Stimulated activated CD8-positive, alpha-beta memory T cell treated with anti-CD3 and anti-CD28 coated beads, Interleukin-2, amount 100 ng/mL, for 1 hour (primary cell): ENCODE data around the gene GADD45B.

ENCODE experiments used
- DNase-seq, 2 donors: peaks; one replicate each; pipeline ENCODE4 v3.0.0-alpha.2; 2020; ENCODE audit warnings: low read depth in 2 of 2

The GADD45B gene, protein sequence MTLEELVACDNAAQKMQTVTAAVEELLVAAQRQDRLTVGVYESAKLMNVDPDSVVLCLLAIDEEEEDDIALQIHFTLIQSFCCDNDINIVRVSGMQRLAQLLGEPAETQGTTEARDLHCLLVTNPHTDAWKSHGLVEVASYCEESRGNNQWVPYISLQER

DNA sequence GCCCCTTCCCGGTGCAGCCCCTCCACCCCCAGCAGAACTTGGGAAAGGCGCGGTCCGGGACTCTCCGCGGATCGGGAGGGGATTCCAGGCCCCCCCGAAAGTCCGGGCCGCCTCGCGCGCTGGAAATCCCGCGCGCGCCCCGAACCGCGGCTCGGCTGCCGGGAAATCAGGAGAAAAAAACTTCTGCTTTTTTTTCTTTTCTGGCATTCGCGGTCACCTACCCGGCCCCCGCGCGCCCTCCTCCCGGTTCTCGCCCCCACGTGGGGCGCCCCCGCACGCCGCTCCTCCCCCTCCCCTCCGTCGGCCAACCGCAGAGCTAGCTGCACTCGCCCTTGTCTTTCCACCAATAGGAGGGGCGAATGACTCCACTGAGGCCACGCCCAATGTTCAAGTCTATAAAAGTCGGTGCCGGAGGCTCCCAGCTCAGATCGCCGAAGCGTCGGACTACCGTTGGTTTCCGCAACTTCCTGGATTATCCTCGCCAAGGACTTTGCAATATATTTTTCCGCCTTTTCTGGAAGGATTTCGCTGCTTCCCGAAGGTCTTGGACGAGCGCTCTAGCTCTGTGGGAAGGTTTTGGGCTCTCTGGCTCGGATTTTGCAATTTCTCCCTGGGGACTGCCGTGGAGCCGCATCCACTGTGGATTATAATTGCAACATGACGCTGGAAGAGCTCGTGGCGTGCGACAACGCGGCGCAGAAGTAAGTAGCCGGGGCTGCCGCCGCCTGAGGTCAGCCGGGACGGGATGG is at the start of gene GADD45B:
TSS of gene GADD45B (plus strand) at position 426 of the 749 bp plus-strand sequence. CDS start at position 658, 232 bp downstream.
- peak; percentile 95 to 97 for DNase-seq

DNA sequence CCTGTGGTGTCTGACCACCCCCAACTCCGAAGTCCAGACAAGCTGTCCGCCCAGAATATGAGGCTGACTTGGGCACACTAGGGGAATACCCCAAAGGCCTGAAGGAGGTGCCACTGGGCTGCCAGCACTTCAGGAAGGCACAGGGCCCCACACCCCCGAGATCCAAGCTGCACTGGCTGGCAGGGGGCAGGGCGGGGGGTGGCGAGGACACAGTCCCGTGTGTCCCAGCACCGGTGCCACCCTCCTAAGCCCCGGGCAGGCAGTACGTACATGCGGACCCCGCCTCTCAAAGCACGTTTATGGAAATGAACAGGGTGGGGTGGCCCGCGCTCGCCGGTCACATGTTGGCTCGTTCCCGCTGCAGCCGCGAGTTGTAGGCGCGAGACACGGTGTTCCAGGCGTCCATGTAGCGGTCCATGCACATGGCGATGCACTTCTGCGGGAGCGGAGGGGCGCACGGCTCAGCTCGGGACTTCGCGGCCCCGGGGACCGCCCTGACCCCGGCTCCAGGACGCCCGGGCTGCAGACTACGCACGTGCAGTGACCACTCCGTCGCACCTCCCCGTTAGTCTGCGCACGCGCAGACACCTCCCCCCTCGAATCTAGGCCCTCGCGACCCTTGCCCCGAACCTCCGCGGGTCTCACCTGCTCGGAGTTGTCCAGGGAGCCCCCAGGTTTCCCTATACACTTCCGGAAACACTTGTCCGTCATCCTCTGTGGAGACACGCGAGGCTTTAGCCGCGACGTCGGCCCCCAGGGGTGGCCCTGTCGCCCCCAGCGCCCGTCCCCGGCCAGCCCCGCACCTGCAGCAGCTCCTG is 49.1 kb upstream of the GADD45B start:
- DNase-seq: no peak

- peak; percentile 94 to 95 for DNase-seq
Observed at GRCh38 chr19:2427429-2428320, 48.3 kb upstream of the GADD45B start, which contains the start of gene TIMM13. TSS of gene TIMM13 (minus strand) at chr19:2427586. CDS start at chr19:2427533, 53 bp downstream.

GRCh38 chr19:2428321-2428690 is 47.6 kb upstream of the GADD45B start:
- no peak for DNase-seq

DNA sequence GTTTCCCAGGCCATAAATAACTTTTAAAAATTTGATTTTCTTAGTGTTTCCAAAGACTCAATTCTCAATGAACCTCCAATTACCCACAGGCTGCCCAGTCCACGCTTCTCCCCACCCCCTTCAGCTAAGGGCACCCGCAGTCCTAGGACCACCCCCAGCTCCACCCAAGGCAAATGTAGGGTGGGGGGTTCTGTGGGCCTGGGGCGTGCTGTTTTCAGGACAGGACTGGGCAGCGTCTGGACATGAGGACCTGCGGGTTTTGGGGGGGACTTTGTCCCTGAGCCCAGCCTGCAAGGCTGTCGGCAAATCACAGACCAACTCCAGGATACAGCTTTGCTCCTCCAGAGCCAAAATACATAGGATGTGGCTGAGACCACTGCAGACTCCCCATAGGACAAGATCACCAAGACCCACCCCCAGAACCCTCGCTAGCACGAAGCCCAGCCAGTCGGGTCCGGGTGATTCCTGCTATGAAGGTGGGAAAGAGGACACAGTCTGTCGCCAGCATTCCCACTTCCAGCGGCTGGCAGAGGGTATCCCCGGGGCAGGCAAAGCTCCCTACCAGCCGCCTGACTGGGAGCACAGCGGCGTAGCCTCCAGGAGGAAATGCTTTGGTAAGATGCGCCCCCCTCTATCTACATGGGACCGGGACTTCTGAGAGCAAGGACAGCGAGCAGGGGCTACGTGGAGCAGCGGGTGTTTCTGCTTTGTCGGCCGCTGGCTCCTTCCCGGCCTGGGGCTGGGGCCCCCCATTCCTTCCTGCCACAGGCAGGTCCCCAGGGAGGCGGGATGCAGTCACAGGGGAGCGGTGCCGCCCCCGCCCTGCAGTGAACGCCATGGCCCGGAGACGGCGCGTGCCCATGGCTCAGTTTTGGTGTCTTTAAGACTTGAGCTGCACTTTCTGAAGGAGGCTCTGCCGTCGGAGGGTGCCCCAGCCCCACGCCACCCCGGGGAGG is 46.9 kb upstream of the GADD45B start:
- DNase-seq: no peak

DNA sequence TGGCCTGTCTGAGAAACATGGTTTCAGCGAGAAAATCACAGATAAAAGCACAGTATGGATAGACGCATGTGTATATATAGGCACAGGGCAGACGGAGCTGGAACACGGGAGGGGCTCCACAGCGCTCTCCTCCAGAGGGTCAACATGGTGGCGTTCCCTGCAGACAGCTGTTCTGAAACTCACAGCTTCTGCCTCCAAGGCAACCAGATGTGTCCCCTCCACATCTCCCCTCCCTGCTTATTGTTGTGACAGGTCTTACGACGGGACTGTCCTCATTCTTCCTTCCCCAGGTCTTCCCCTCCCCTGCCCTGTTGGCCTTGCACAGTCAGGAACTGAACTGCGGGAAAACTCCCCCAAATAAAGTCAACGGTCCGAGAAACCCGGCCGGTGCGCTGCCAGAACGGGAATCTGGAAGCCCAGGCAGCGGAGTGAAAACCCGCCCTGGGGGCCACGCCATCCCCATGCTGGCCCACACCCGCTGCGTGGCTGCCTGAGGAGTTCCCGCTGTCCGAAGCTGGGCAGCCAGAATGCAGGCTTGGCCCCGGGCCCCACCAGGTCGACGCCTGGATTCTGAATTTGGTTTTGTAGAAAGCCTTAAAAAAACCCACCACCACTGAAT is 45.9 kb upstream of the GADD45B start:
- DNase-seq: no peak

DNA sequence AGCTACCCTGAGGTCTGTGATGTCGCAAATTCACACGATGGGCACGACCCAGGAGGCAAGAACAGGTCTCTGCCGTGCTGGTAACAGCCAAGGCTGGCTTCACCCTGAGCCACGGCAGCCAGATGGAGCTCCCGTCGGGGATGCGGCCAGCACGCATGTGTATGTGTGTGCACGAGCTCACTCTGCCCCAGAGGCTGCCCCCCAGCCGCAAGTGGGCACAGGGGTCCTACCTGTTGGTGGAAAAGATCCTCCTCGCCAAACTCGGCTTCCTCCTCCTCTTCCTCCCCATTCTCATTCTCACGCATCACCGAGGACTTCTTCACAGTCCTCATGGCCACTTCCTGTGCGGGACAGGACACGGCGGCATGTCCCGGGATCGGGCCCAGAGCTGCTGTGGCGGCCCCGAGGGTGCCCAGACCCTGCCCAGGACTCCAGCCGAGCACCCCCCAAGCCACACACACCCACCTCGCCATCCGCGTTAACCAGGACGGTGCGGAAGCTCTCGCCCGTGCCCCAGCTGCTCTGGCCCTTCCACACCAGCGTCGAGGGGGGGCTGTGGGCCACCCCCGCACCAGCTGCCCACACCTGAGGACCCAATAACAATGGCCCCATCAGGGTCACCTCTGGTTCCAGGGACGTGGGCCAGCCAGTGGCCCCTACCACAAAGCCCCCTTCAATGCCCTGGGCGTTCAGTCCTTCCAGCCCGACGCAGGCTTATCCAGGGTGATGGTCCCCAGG is 44.4 kb upstream of the GADD45B start:
- no peak for DNase-seq

DNA sequence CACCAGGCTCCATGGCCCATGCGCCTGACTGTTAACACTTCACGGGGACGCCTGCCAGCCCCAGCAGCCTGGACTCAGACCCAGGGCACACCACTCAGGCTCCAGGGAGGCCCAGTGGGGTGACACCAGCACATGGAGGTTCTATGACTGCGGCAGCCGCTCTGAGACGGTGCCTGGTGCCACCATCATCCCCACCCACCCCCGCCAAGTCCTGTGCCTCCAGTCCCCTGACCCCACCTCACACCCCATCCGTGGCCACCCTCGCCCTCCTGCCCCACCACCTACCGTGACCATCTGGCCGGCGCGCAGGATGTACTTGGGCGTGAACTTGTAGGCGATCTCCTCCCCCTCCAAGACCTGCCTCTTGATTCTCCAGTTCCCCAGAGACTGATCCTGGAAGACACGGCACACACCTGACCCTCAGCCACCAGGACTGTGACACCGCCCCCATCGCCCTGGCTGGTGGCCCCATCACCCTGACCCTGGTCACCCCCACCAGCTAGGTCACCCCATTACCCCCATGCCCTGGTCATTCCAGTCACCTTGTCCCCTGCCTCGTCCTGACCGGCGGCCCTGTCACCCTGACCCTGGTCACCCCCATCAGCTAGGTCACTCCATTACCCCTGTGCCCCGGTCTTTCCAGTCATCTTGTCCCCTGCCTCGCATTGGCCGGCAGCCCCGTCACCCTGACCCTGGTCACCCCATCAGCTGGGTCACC is 43.6 kb upstream of the GADD45B start:
- no peak for DNase-seq

- DNase-seq: no peak
Observed at GRCh38 chr19:2433854-2434253, 42.1 kb upstream of the GADD45B start.

GRCh38 chr19:2434267-2434666 is 41.7 kb upstream of the GADD45B start:
- no peak for DNase-seq

- DNase-seq: no peak
Observed at GRCh38 chr19:2434721-2435265, 41.1 kb upstream of the GADD45B start.

DNA sequence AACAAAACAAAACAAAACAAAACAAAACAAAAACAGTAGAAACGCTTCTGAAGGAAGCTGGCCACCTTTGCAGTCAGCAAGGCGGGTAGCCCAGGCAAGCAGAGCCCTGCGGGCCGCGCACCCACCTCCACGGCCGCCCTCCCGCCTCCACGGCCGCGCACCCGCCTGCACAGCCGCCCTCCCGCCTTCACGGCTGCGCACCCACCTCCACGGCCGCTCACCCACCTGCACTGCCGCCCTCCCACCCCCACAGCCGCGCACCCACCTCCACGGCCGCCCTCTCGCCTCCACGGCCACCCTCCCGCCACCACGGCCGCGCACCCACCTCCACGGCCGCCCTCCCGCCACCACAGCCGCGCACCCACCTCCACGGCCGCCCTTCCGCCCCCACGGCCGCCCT is 39.5 kb upstream of the GADD45B start:
- DNase-seq: no peak

DNA sequence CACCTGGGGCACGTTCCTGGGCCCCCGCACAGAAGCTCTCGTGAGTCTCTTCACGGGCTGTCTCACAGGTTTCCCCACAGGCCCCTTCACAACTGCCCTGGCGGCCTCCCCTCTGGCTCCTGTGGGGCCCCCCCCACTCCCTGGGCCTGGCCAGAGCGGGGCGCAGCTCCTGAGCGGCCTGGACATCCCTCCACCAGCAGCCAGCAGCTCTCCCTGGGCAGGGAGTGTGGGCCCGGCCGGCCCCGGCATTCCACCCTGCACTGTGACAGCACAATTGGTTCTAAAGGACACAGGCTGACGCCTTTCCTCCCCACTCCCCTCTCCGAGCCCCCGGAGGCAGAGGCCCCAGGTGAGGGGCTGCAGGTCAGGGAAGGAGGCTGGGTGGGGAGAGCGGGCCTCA is 39.0 kb upstream of the GADD45B start:
- DNase-seq: no peak

- no peak for DNase-seq
Observed at GRCh38 chr19:2438178-2438577, 37.7 kb upstream of the GADD45B start.

DNA sequence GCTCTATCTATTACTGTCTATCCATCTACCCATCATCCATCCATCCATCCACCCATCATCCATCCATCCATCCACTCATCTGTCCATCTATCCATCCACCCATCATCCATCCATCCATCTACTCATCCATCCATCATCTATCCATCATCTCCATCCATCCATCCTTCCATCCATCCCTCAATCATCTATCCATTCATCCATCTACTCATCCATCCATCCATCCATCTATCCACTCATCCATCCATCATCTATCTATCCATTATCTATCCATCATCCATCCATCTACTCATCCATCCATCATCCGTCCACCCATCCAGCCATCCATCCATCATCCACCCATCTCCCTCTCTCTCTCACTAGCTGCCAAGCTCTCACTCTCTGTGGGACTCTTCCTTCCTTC is 35.4 kb upstream of the GADD45B start:
- DNase-seq: no peak

- no peak for DNase-seq
Observed at GRCh38 chr19:2441096-2441752, 34.7 kb upstream of the GADD45B start.

DNA sequence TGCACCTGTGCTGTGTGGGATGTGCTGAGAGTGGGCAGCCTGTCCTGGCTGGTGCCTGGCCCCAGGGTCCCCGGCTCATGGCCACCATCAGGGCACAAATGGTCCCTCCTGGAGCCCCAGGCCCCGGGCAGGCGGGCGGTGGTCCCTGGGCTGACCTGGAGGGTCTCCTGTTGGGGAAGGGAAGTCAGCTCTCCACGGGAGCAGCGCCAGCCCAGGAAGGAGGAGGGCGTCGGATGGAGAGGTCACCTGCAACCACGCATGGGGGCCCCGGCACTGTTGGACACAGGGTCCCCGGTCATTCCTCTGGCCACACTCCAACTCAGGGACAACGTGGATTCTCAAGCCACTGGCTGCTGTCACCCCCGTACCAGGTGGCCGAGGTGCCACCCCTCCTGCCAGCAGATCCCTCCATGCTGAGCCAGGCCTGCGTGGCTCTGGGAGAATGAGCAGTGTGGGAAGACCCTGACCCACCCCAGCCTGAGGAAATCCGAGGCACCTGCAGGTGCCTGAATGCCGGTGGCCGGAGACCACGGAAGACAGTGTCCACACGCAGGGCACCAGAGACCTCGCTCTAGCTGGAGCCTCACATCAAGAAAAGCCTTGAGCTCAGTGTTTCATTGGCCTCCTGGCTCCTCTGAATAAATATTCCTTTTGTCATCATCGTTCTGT is 32.7 kb upstream of the GADD45B start:
- DNase-seq: no peak
